Loucy (cell line): ENCODE measurements around the gene MPV17.
A peak's percentile ranks its signal among the peaks of the same experiment; 100 is the strongest.

Experiments used
- H2AFZ ChIP-seq: fragments of 200-600 bp; sonication (generic); 2 replicates; pipeline ENCODE4 v1.6.0; 2016; ENCODE audit warnings: antibody characterized with exemption, mild to moderate bottlenecking, low read length, moderate library complexity
- H3F3A ChIP-seq: fragments of 200-600 bp; 2 replicates; pipeline ENCODE4 v1.6.0; 2016; ENCODE audit warnings: antibody characterized with exemption, low read depth, mild to moderate bottlenecking
- H3K27me3 ChIP-seq: fragments of 200-600 bp; sonication (generic); 2 replicates; pipeline ENCODE4 v1.6.1; 2014; ENCODE audit warnings: low read length, mild to moderate bottlenecking; ENCODE audit not compliant: insufficient read depth, poor library complexity, severe bottlenecking
- H3K36me3 ChIP-seq: fragments of 200-600 bp; sonication (generic); 2 replicates; pipeline ENCODE4 v1.6.1; 2016; ENCODE audit warnings: low read length; ENCODE audit not compliant: insufficient read depth
- H3K4me1 ChIP-seq: fragments of 200-600 bp; sonication (generic); 2 replicates; pipeline ENCODE4 v1.5.1; 2014; ENCODE audit warnings: low read length, mild to moderate bottlenecking; ENCODE audit not compliant: insufficient read depth, poor library complexity, severe bottlenecking
- H3K4me2 ChIP-seq: fragments of 200-600 bp; sonication (generic); 2 replicates; pipeline ENCODE4 v1.6.0; 2014; ENCODE audit warnings: antibody characterized with exemption, low read length, low read depth, mild to moderate bottlenecking; ENCODE audit not compliant: poor library complexity, severe bottlenecking
- H3K4me3 ChIP-seq: fragments of 200-600 bp; sonication (generic); 2 replicates; pipeline ENCODE4 v1.5.1; 2014; ENCODE audit warnings: low read length, mild to moderate bottlenecking, mixed read lengths; ENCODE audit not compliant: poor library complexity, severe bottlenecking
- H3K79me2 ChIP-seq: fragments of 200-600 bp; sonication (generic); 2 replicates; pipeline ENCODE4 v1.6.1; 2014; ENCODE audit warnings: low read length; ENCODE audit not compliant: insufficient read depth
- H3K9ac ChIP-seq: fragments of 200-600 bp; sonication (generic); 2 replicates; pipeline ENCODE4 v1.6.0; 2014; ENCODE audit warnings: mild to moderate bottlenecking, low read depth, low read length, moderate library complexity; ENCODE audit not compliant: poor library complexity, severe bottlenecking
- H3K9me2 ChIP-seq: fragments of 200-600 bp; sonication (generic); replicated peaks from 2 replicates; pipeline ENCODE4 v1.6.1; 2016; ENCODE audit warnings: low read depth, low read length, mixed read lengths
- H3K9me3 ChIP-seq: fragments of 200-600 bp; sonication (generic); 2 replicates; pipeline ENCODE4 v1.6.1; 2014; ENCODE audit warnings: mild to moderate bottlenecking, antibody characterized with exemption, low read length, low read depth; ENCODE audit not compliant: insufficient read depth
- H4K20me1 ChIP-seq: fragments of 200-600 bp; sonication (generic); 2 replicates; pipeline ENCODE4 v1.6.0; 2014; ENCODE audit warnings: antibody characterized with exemption, low read length, mild to moderate bottlenecking; ENCODE audit not compliant: insufficient read depth, poor library complexity, severe bottlenecking
- EZH2phosphoT487 ChIP-seq: fragments of 200-600 bp; IDR thresholded peaks from 2 replicates; pipeline ENCODE4 v1.6.1; 2018; ENCODE audit warnings: antibody characterized with exemption, mild to moderate bottlenecking, moderate library complexity, borderline replicate concordance
- TF ChIP-seq, protein P1 (sequence below): fragments of 200-600 bp; sonication (generic); conservative IDR thresholded peaks from 2 replicates; pipeline ENCODE4 v1.5.1; 2014; ENCODE audit warnings: mild to moderate bottlenecking, antibody characterized with exemption, low read length

MPV17 gene

DNA sequence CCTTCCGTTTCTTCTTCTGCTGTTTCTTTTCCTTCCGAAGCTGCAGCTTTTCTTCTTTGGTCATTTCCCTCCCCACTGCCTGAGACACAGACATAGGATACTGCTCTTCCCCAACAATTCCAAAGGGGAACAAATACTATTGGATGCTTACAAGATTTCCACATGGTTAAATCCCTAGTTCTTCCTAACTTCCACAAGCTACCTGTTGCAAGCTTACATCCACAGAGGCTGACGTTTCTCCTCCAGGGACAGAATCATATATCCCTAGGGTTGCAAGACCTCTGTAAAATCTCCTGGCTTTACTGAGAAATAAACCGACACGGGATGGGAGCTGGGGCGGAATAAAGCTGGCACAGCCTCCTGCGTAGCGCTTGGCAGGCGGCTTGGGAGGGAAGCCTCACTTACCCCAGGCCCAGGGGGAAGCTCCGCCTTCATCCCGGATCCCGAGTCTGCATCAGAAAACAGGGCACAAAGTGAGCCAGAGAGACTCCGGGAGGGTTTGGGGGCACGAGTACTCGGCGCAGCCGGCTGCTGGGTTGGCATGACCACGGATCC, 46.7 kb upstream of the MPV17 start:
- H3K9me2 ChIP-seq, result no peaks in the 10 kb centered on the region
- H3K4me1 ChIP-seq, result peaks cover 34% of the 10 kb centered on the region
- TF ChIP-seq EZH2phosphoT487, result no peak
- TF ChIP-seq, protein P1, sequence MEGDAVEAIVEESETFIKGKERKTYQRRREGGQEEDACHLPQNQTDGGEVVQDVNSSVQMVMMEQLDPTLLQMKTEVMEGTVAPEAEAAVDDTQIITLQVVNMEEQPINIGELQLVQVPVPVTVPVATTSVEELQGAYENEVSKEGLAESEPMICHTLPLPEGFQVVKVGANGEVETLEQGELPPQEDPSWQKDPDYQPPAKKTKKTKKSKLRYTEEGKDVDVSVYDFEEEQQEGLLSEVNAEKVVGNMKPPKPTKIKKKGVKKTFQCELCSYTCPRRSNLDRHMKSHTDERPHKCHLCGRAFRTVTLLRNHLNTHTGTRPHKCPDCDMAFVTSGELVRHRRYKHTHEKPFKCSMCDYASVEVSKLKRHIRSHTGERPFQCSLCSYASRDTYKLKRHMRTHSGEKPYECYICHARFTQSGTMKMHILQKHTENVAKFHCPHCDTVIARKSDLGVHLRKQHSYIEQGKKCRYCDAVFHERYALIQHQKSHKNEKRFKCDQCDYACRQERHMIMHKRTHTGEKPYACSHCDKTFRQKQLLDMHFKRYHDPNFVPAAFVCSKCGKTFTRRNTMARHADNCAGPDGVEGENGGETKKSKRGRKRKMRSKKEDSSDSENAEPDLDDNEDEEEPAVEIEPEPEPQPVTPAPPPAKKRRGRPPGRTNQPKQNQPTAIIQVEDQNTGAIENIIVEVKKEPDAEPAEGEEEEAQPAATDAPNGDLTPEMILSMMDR, result no peak
- H3K4me3 ChIP-seq, result peak overlapping the region; percentile 96
- H3K36me3 ChIP-seq, result peaks cover 18% of the 10 kb centered on the region; the same call in 1 of the 2 replicates
- peak overlapping the region; percentile 95 for H3K9ac ChIP-seq
- H3K9me3 ChIP-seq, result no peaks in the 10 kb centered on the region
- no peaks in the 10 kb centered on the region for H3F3A ChIP-seq
- peak overlapping the region; percentile 91 for H2AFZ ChIP-seq
- peaks cover 18% of the 10 kb centered on the region for H4K20me1 ChIP-seq
- H3K79me2 ChIP-seq, result peaks cover 54% of the 10 kb centered on the region
- H3K27me3 ChIP-seq, result no peaks in the 10 kb centered on the region
- peak overlapping the region; percentile 100 for H3K4me2 ChIP-seq

- peaks cover 3% of the 10 kb centered on the region for H4K20me1 ChIP-seq
- H3F3A ChIP-seq, result no peaks in the 10 kb centered on the region
- peaks cover 8% of the 10 kb centered on the region for H3K4me1 ChIP-seq
- no peaks in the 10 kb centered on the region for H3K27me3 ChIP-seq
- H3K9me3 ChIP-seq, result no peaks in the 10 kb centered on the region
- no peaks in the 10 kb centered on the region for H3K9me2 ChIP-seq
- H3K4me3 ChIP-seq, result no peak overlapping the region
- peaks cover 24% of the 10 kb centered on the region; the same call in 1 of the 2 replicates for H3K36me3 ChIP-seq
- no peak overlapping the region for H3K4me2 ChIP-seq
- no peak for TF ChIP-seq EZH2phosphoT487
- peaks cover 15% of the 10 kb centered on the region for H3K79me2 ChIP-seq
- H2AFZ ChIP-seq, result no peak overlapping the region
- H3K9ac ChIP-seq, result no peak overlapping the region
These were observed 41.0 kb upstream of the MPV17 start for GRCh38 chr2:27363933-27364332.

- H2AFZ ChIP-seq, result no peak overlapping the region
These were observed 40.0 kb upstream of the MPV17 start for GRCh38 chr2:27362678-27363420.

More at GRCh38 chr2:27362678-27363420, 40.0 kb upstream of the MPV17 start:
- no peak overlapping the region for H3K9ac ChIP-seq
- no peak overlapping the region for H3K4me2 ChIP-seq
- H3K36me3 ChIP-seq, result peaks cover 24% of the 10 kb centered on the region; the same call in 1 of the 2 replicates
- TF ChIP-seq, protein P1, result no peak
- no peak for TF ChIP-seq EZH2phosphoT487
- peaks cover 5% of the 10 kb centered on the region for H3K4me1 ChIP-seq
- no peak overlapping the region for H3K4me3 ChIP-seq
- no peaks in the 10 kb centered on the region for H3K27me3 ChIP-seq
- H3K9me2 ChIP-seq, result no peaks in the 10 kb centered on the region
- H3K79me2 ChIP-seq, result peaks cover 15% of the 10 kb centered on the region
- H4K20me1 ChIP-seq, result peaks cover 3% of the 10 kb centered on the region
- no peaks in the 10 kb centered on the region for H3F3A ChIP-seq
- no peaks in the 10 kb centered on the region for H3K9me3 ChIP-seq
